HepG2 (cell line): Measurements from ENCODE around the gene SYT7. TPM values are rescaled to one million over a fixed set of nuclear protein-coding genes. Genes with fewer than 3 reads are reported as not detected.
"Not testable (repeated sequence)": the region's sequence is repeated elsewhere in the genome, so short reads cannot be mapped to it uniquely, and the experiment has no call there.

ENCODE experiments used
- ATAC-seq: fragments of 200-7000 bp; cut with Tn5 transposase; 3 replicates; pipeline ENCODE4 v1.9.1; 2020; ENCODE audit warnings: mild to moderate bottlenecking, moderate library complexity
- BruUV-seq: library from RNA; stranded (reverse); fragments of 400-500 nt; replicated peaks from 2 replicates; lab custom pipeline; 2021; lab: Mats Ljungman, UMichigan
- CTCF ChIA-PET: fragments of 300-600 bp; formaldehyde crosslinking; extraction: SDS; loops from one replicate; lab custom pipeline; 2021; ENCODE audit warnings: low total read pairs, inconsistent platforms, low intra/inter-chr PET ratio; lab: Yijun Ruan, JAX
- POLR2A ChIA-PET: fragments of 350-600 bp; sonication (Branson Sonifier 250); formaldehyde crosslinking; loops from one replicate; lab custom pipeline; 2020; ENCODE audit warnings: antibody characterized with exemption, inconsistent platforms; lab: Yijun Ruan, JAX
- DNase-seq: peaks from one replicate; pipeline ENCODE4 v3.0.0-alpha.2; 2015; ENCODE audit warnings: low spot score
- FAIRE-seq: peaks from 3 replicates; lab custom pipeline; 2011; peaks lifted over from hg19 to GRCh38; lab: Jason Lieb, UNC
- H2AFZ ChIP-seq: one replicate; pipeline ENCODE4 v1.6.1; 2011; ENCODE audit warnings: low read length, inconsistent platforms
- H3K27ac ChIP-seq: fragments of 300-600 bp; 3 replicates; pipeline ENCODE4 v1.8.0; 2011; ENCODE audit warnings: mixed run types, mild to moderate bottlenecking, mixed read lengths, low read length, inconsistent platforms; ENCODE audit not compliant: insufficient read depth; ENCODE audit errors: extremely low read length
- H3K27me3 ChIP-seq, 2 experiments: fragments of 200-600 bp in 1 of 2; 2 replicates in 1 of 2; 3 replicates in 1 of 2; pipeline versions ENCODE4 v1.6.0 to v1.8.0; 2011; ENCODE audit warnings: low read length in 2 of 2, mild to moderate bottlenecking in 2 of 2, moderate library complexity in 2 of 2, inconsistent platforms in 1 of 2; ENCODE audit not compliant: insufficient read depth in 2 of 2, control insufficient read depth in 1 of 2
- H3K36me3 ChIP-seq, 2 experiments: fragments of 200-600 bp in 1 of 2; replicated peaks in 1 of 2; 2 replicates in 1 of 2; 3 replicates in 1 of 2; pipeline versions ENCODE4 v1.5.1 to v1.8.0; 2011; ENCODE audit warnings: low read length in 2 of 2, inconsistent platforms in 1 of 2; ENCODE audit not compliant: insufficient read depth in 2 of 2, control insufficient read depth in 1 of 2
- H3K4me1 ChIP-seq: 2 replicates; pipeline ENCODE4 v1.5.1; 2012; ENCODE audit warnings: low read length, inconsistent platforms; ENCODE audit not compliant: insufficient read depth
- H3K4me2 ChIP-seq: 2 replicates; pipeline ENCODE4 v1.6.0; 2011; ENCODE audit warnings: low read depth, low read length, inconsistent platforms
- H3K4me3 ChIP-seq, 3 experiments: fragments of 200-600 bp in 1 of 3; sonication (generic), shearing (Covaris generic) in 1 of 3; replicated peaks in 1 of 3; 2 replicates each; pipeline ENCODE4 v1.5.1; 2011 to 2016; ENCODE audit warnings: low read length in 3 of 3, inconsistent platforms in 2 of 3, low read depth in 2 of 3, mild to moderate bottlenecking in 2 of 3, control low read depth in 1 of 3, mixed read lengths in 1 of 3; ENCODE audit not compliant: insufficient read depth in 1 of 3
- H3K79me2 ChIP-seq: one replicate; pipeline ENCODE4 v1.6.1; 2011; ENCODE audit warnings: low read length, inconsistent platforms; ENCODE audit not compliant: insufficient read depth
- H3K9ac ChIP-seq: 2 replicates; pipeline ENCODE4 v1.6.0; 2011; ENCODE audit warnings: mild to moderate bottlenecking, low read depth, low read length, inconsistent platforms; ENCODE audit not compliant: insufficient read depth
- H3K9me3 ChIP-seq: 2 replicates; pipeline ENCODE4 v1.5.1; 2012; ENCODE audit warnings: mild to moderate bottlenecking, low read length
- H4K20me1 ChIP-seq: 2 replicates; pipeline ENCODE4 v1.6.0; 2011; ENCODE audit warnings: inconsistent platforms, mild to moderate bottlenecking, low read length, moderate library complexity; ENCODE audit not compliant: insufficient read depth
- NFE2L2 ChIP-seq: fragments of 150-350 bp; IDR thresholded peaks from 2 replicates; pipeline ENCODE4 v1.6.1; 2014; ENCODE audit warnings: low read length
- NPAS2 ChIP-seq: sonication (generic); formaldehyde crosslinking; IDR thresholded peaks from 2 replicates; pipeline ENCODE4 v1.8.0; 2022; ENCODE audit warnings: mild to moderate bottlenecking, missing genetic modification reagents, borderline replicate concordance
- REST ChIP-seq, 2 experiments: IDR thresholded peaks; 2 replicates each; pipeline ENCODE4 v1.6.1; 2011 to 2012; ENCODE audit warnings: low read length in 2 of 2, borderline replicate concordance in 1 of 2, low read depth in 1 of 2, mild to moderate bottlenecking in 1 of 2, moderate library complexity in 1 of 2
- XRCC5 ChIP-seq: fragments of 200-400 bp; formaldehyde crosslinking; optimal IDR thresholded peaks from 2 replicates; pipeline ENCODE3; 2017; ENCODE audit warnings: mild to moderate bottlenecking, low read length
- ZBTB2 ChIP-seq: sonication (generic); formaldehyde crosslinking; IDR thresholded peaks from 2 replicates; pipeline ENCODE4 v1.8.0; 2022; ENCODE audit warnings: low read depth, missing genetic modification reagents
- ZBTB49 ChIP-seq: sonication (generic); formaldehyde crosslinking; IDR thresholded peaks from 2 replicates; pipeline ENCODE4 v1.4.0; 2020; ENCODE audit warnings: missing genetic modification reagents, borderline replicate concordance
- ZNF354B ChIP-seq: sonication (generic); formaldehyde crosslinking; IDR thresholded peaks from 2 replicates; pipeline ENCODE4 v1.8.0; 2022; ENCODE audit warnings: mild to moderate bottlenecking, missing genetic modification reagents
- ZNF510 ChIP-seq: sonication (generic); formaldehyde crosslinking; IDR thresholded peaks from 2 replicates; pipeline ENCODE4 v1.4.0; 2020; ENCODE audit warnings: low read depth, mild to moderate bottlenecking, missing genetic modification reagents
- ZNF557 ChIP-seq: sonication (generic); formaldehyde crosslinking; IDR thresholded peaks from 2 replicates; pipeline ENCODE4 v1.4.0; 2020; ENCODE audit warnings: missing genetic modification reagents
- ZNF629 ChIP-seq: sonication (generic); formaldehyde crosslinking; conservative IDR thresholded peaks from 2 replicates; pipeline ENCODE4 v1.5.0; 2020; ENCODE audit warnings: missing genetic modification reagents
- WGBS: methylation state at CpG from one replicate; pipeline ENCODE4 v1.1.6; 2017; ENCODE audit warnings: low lambda C conversion rate; 5-methylcytosine and 5-hydroxymethylcytosine counted together
- in situ Hi-C: cut with HindIII; loops from 2 replicates; pipeline ENCODE4 v1.10.0; 2017; ENCODE audit warnings: low pct_unique_long_range_greater_than_20kb; ENCODE audit not compliant: extremely low pct_ligation_motif_present
- intact Hi-C: fragments of 100-400 bp; cut with micrococcal nuclease; formaldehyde crosslinking; loops from one replicate; pipeline ENCODE4 v1.10.0; 2022; ENCODE audit not compliant: unreplicated experiment
- polyA plus RNA-seq, 8 experiments: library from polyadenylated mRNA; depleted of rRNA in 3 of 8; stranded (reverse) in 7 of 8; unstranded in 1 of 8; fragments of >200 nt; fragmentation: Illumina TruSeq in 4 of 8; extraction: Trizol in 4 of 8; gene quantifications; 2 replicates each; pipeline versions ENCODE4 v1.2.1 to v1.2.3, GENCODE V29; 2011 to 2016; ENCODE audit warnings: low read depth in 4 of 8, missing spikeins in 1 of 8, mixed read lengths in 1 of 8; ENCODE audit not compliant: insufficient read depth in 1 of 8
- total RNA-seq, 5 experiments: library from RNA; depleted of rRNA; stranded (reverse); fragments of >200 nt; fragmentation: Illumina TruSeq; extraction: Trizol; gene quantifications; 2 replicates each; pipeline ENCODE4 v1.2.3, GENCODE V29; 2016; ENCODE audit warnings: low read depth in 1 of 5

SYT7 gene
- total and polyA plus RNA-seq, 2 of the 13 experiments (the other 11 are each of a cell fraction or from before 2014, with no cell fraction given): 1.4 to 4.4 TPM

- H3K4me3 ChIP-seq: no peak overlapping the region
- ChIA-PET CTCF (no interaction called here), POLR2A (no interaction called here)
- 85% methylated on average over 7 of the region's 7 CpGs for WGBS
- H2AFZ ChIP-seq: no peak overlapping the region
- H3K9me3 ChIP-seq: no peaks in the 10 kb centered on the region
- no peaks in the 10 kb centered on the region for H3K27me3 ChIP-seq
- H4K20me1 ChIP-seq: no peaks in the 10 kb centered on the region
- TF ChIP-seq ZBTB2 (CRISPR knock-in tag) (no peak), ZNF354B (CRISPR knock-in tag) (no peak), ZNF510 (no peak), ZNF629 (CRISPR knock-in tag) (no peak), XRCC5 (no peak), REST (IDR thresholded peaks at IDR 0.05; ENCODE audit: borderline replicate concordance in 1 of 2, low read depth in 1 of 2, low read length in 2 of 2) (no peak), ZNF557 (CRISPR knock-in tag) (no peak), NPAS2 (CRISPR knock-in tag) (no peak), NFE2L2 (no peak), ZBTB49 (CRISPR knock-in tag) (no peak)
- H3K4me1 ChIP-seq: no peaks in the 10 kb centered on the region
- no TSS peak for BruUV-seq
- intact Hi-C loops: no loop called here
- H3K9ac ChIP-seq: no peak overlapping the region
- in situ Hi-C loops: no loop called here
- H3K79me2 ChIP-seq: no peaks in the 10 kb centered on the region
- no peak for DNase-seq
- H3K27ac ChIP-seq: no peak overlapping the region
- no peak for ATAC-seq
- no peaks in the 10 kb centered on the region for H3K36me3 ChIP-seq
- no peak for FAIRE-seq
- H3K4me2 ChIP-seq: no peak overlapping the region
These were observed 112.9 kb downstream of the SYT7 start for GRCh38 chr11:61468002-61468401.

- POLR2A ChIA-PET, H2AFZ ChIP-seq, H3K36me3 ChIP-seq, CTCF ChIA-PET, ATAC-seq, H3K79me2 ChIP-seq, H3K4me2 ChIP-seq, FAIRE-seq, H4K20me1 ChIP-seq, in situ Hi-C loops, H3K27me3 ChIP-seq, H3K9me3 ChIP-seq, H3K4me3 ChIP-seq, H3K9ac ChIP-seq, DNase-seq, BruUV-seq, H3K27ac ChIP-seq, intact Hi-C loops, H3K4me1 ChIP-seq: not testable (repeated sequence)
- WGBS: 95% methylated on average over 6 of the region's 6 CpGs
These were observed 113.3 kb downstream of the SYT7 start for GRCh38 chr11:61467602-61468001.
